COR-L47 (cell line): ENCODE measurements around the gene GAB2.

Experiments used
- DNase-seq: peaks from one replicate; lab custom pipeline; 2025; lab: John Stamatoyannopoulos, UW

The GAB2 gene

DNA sequence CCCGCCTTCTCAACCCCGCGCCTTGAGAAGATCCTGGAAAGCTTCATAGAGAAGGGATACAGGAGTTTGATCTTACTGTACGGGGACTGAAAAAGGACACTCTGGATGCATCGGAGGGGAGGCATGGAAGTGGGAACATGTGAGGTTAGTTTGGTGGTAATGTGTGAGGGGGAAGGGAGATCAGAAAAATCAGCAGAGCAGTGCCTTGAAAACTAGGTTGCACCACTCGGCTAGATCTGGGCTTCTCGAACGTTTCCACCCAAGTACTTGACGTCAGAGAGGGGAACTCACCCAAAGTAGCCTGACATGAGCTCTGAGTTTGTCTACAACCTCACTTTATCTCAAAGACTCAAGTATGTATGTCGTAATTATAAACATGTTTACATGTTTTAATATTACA, 214.4 kb downstream of the GAB2 start:
- DNase-seq = no peak

DNA sequence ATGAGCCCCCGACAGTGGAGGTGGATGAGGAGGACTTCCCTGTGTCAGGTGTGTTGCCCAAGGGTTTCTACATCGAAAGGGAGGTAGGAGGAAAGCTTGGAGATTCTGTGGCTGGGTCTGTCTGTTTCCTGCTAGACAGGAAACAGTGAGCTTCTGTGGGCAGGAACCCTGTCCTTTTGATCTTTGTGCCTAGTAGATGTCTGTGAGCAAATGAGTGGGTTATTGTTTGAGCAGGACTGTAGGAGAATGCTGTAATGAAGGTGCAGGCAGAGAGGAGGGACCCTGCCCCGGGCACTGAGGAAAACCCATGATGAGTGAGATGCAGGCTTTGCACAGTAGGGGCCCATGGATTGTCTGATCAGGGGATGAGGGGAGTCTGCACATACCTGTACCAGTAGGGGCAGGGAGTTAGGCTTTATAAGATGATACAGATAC, 214.9 kb downstream of the GAB2 start:
- DNase-seq = no peak

DNA sequence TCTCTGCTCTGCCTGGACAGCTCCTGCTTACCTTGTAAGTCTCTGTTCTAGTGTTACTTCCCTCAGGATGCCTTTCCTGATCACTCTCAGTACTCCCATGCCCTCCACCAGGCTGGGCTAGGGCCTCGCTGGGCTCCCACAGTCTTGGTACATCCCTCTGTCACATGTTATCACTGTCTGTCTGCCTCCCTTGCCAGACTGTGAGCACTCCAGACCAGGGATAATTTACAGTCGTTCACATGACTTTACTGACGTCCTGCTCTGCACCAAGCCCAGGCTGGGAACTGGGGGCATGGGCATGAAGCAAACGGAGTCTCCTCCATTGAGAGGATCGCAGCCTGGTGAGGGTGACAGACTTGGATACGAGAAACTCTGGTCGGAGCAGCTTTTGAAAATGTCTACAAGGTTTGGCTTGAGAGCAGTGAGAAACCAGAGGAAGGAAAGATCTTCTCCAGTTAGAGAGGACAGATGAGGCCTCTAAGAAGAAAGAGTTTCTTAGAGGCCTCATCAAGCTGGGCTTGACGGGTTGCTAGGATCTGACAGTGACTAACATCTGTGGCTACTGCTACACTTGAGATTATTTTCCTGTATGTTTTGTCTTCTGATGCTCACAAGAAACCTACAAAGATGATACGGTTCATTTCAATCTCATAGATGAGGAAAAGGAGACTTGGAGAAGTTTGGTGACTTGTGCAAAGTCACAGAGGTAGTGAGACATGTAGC, 216.4 kb downstream of the GAB2 start:
- no peak for DNase-seq

- DNase-seq = no peak
Measured at GRCh38 chr11:78200553-78200952, 217.1 kb downstream of the GAB2 start.

DNA sequence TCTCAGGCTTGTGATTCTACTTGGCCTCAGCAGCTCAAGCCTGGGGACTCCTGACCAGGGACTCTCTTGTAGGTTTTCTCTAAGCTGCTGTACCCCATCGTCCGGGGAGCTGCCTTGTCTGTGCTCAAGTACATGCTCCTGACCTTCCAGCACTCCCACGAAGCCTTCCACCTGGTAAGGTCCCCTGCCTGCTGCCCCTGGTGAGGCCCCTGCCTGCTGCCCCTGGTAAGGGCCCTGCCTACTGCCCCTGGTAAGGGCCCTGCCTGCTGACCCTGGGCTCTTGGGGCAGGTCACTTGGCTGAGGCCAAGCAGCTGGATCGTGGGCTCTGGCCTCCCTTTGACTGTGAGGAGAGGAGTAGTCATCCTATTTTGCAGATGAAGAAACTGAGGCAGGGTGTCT, 217.6 kb downstream of the GAB2 start:
- no peak for DNase-seq

- no peak for DNase-seq
Measured at GRCh38 chr11:78199653-78200015, 218.0 kb downstream of the GAB2 start.

DNA sequence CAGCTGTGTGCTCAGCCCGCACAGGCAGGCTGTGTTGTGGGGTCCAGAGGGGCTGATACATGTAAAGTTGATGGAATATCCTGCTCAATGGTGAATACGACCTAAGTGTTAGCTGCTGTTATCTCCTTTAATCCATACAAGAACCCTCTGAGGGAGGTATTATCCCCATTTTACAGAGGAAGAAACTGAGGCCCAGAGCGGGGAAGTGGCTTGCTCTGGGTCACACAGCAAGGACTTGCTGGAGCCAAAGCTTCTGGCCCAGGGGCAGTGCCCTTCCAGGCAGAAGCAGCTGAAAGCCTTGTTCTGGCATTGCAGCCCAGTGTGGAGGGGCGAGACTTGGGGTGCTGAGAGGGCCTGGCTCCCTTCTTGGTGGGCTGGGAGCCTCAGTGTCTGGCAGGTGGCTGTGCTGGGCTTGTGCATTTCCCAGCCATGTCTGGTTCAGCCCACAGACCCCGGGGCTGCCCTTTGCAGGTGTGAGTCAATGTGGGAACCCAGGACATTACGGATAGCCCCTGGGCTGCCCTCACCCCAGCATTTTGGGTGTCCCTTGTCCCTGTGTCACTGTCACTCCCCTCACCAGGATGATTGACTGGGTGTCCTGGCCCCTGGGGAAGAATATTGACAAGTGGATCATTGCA, 218.5 kb downstream of the GAB2 start:
- no peak for DNase-seq

- no peak for DNase-seq
Measured at GRCh38 chr11:78197816-78198215, 219.8 kb downstream of the GAB2 start.

- DNase-seq = no peak
Measured at GRCh38 chr11:78196661-78197091, 220.9 kb downstream of the GAB2 start.

DNA sequence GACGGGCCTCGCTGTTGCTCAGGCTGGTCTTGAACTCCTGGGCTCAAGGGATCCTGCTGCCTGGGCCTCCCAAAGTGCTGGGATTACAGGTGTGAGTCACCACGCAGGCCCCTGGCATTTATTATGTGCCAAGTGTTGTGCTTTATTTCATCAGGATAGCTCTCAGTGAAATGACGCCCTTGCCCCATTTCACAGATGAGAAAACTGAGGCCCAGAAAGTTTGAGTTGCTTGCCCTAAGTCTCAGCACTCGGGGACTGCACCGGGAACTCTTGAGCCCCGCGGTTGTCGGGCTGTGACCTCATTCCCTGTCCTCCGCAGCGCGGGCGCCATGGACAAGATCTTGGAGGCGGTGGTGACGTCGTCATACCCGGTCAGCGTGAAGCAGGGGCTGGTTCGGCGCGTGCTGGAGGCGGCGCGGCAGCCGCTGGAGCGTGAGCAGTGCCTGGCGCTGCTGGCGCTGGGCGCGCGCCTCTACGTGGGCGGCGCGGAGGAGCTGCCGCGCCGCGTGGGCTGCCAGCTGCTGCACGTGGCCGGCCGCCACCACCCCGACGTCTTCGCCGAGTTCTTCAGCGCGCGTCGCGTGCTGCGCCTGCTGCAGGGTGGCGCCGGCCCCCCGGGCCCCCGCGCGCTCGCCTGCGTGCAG, 221.6 kb downstream of the GAB2 start:
- no peak for DNase-seq

GRCh38 chr11:78194490-78194889, 223.1 kb downstream of the GAB2 start:
- no peak for DNase-seq

GRCh38 chr11:78193806-78194205, 223.8 kb downstream of the GAB2 start:
- DNase-seq = no peak

DNA sequence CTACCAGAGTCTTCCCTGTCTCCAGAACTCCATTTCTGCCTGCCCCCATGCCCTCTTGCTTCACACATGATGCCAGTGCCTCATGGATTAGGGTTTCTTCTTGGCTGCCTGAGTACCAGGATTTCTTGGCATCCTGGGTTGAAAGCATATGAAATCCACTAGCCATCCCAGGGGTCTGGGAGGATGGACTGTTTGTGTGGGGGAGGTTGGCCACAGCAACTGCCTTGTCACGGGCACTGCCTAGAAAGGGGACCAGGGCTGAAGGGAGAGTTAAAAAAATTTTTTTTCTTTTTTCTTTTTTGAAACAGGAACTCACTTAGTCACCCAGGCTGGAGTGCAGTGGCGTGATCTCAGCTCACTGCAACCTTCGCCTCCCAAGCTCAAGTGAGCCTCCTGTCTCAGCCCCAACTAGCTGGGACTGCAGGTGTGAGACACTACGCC, 224.7 kb downstream of the GAB2 start:
- DNase-seq = no peak

DNA sequence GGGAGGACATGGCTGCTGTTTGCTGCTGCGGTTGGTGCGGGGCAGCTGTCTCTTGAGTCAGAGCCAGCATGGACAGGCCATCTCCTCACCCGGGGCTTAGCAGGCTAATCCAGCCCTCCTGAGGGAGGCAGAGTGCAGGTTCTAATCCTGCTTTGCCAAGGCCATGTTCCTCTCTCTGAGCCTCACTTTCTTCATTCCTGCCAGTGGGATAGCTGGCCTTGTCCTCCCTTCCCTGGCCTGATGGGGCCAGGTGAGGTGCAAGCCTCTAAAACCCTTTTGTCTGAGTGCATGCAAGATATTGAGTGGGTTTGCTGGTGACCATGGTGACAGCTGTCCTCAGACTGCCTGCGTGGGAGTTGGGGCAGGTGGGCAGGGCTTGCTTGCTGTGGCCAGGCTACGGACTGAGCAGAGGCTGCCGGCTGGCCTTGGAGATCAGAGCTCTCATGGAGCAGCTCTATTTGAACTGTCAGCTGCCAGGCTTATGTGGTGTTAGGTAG, 225.3 kb downstream of the GAB2 start:
- DNase-seq = no peak

DNA sequence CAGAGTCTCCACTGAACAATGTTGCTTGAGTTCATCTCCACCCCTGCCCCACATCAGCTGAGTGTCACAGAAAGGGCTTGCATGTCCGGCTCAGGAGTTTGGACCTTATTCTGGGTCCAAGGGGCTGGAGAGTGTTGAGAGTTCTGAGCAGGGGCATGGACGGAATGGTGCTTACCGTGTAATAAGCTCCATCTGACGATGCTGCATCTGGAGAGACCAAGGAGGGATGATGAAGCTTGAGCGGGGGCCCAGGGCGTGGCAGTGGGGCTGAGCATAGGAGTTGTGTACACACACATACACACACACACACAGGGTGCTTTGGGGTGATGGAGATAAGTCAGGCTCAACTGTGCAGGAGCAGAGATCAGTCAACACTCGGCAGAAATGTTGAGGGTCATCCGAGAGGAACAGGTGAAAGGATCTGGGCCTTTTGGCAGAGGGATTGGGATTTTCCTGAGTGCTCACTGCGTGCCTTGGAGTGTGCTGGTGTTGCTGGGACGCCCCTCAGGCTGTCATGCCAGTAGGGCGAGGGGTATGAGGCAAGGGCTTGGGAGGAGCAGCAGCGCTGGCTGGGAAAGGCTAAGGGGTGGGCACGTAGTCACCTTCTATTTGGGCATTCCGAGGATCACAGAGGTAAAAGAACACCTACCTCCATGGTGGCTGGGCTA, 226.6 kb downstream of the GAB2 start:
- no peak for DNase-seq

GRCh38 chr11:78190374-78190773, 227.2 kb downstream of the GAB2 start:
- no peak for DNase-seq

- DNase-seq = no peak
Measured at GRCh38 chr11:78189851-78190250, 227.8 kb downstream of the GAB2 start.

- DNase-seq = no peak
Measured at GRCh38 chr11:78189174-78189724, 228.4 kb downstream of the GAB2 start.

GRCh38 chr11:78188286-78189173, 229.1 kb downstream of the GAB2 start, which contains the start of the genes KCTD21 and USP35:
Gene KCTD21 (minus strand): TSS chr11:78188626. CDS start chr11:78174554, 14,072 bp downstream.
Gene USP35 (plus strand): TSS chr11:78188919. CDS start chr11:78196246, 7,327 bp downstream.
- DNase-seq = peak; percentile 96

DNA sequence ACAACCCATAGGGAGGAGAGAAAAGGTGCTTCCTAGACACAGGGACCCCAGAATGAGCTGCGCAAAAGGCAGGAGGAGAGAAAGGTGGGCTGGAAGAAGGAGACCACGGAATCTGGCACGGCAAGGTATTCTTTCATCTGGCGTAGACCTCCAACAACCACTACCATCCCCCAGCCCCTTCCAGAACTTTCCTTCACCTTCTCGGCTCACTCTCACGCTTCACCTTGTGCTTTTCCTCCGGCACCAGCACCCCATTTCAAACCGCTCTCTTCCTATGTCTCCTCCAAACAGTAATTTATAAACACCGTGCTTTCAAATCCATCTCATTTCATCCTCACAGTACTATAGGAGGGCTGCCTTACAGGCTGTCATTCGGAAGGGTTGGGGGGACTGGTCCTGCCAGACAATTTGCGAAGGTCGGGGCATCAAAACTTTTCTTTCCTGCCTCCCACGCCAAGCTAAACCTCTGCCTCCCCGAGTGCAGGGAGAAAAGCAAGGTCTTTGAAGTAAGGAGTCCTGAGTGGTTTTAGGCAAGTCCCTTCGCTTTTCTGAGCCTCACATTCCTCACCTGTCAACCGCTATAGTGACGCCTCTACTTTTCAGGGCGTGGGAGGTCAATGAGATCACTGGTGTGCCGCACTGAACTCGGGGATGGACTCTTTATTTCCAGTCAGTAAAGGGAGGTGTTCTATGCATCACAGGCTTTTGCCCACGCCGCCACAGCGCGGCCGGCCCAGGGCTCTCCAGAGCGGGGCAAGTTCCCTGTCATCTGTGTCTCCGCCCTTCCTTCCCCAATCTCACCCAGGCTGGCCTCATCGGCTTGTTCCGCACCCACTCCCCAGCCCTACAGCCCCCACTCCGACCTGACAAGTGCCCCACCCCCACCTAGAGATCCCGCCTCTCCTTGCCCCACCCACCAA, 230.0 kb downstream of the GAB2 start:
- no peak for DNase-seq
